A549 (cell line): Measurements from ENCODE around the gene KSR2. TPM values are rescaled to one million over a fixed set of nuclear protein-coding genes. Genes with fewer than 3 reads are reported as not detected.

Source experiments
- ATAC-seq, 2 experiments: fragments of 200-7000 bp in 1 of 2; fragments of >200 bp in 1 of 2; cut with Nextera tagmentation in 1 of 2; cut with Tn5 transposase in 1 of 2; 3 replicates each; pipeline versions ENCODE4 v1.8.0 to v1.9.1; 2018 to 2020; ENCODE audit warnings: mild to moderate bottlenecking in 1 of 2, moderate library complexity in 1 of 2
- CTCF ChIA-PET: fragments of 300-600 bp; sonication (Branson Sonifier 250); formaldehyde crosslinking; extraction: SDS; loops from one replicate; lab custom pipeline; 2021; ENCODE audit warnings: antibody characterized with exemption, inconsistent platforms; lab: Yijun Ruan, JAX
- POLR2A ChIA-PET: fragments of 350-600 bp; formaldehyde crosslinking; extraction: SDS; loops from one replicate; lab custom pipeline; 2021; ENCODE audit warnings: antibody characterized with exemption, inconsistent platforms; lab: Yijun Ruan, JAX
- DNase-seq, 2 experiments: peaks; one replicate each; pipeline versions ENCODE4 v3.0.0 to v3.0.0-alpha.2; 2011 to 2016; ENCODE audit warnings: low read depth in 1 of 2, low spot score in 1 of 2
- FAIRE-seq: peaks from 2 replicates; lab custom pipeline; 2011; peaks lifted over from hg19 to GRCh38; lab: Jason Lieb, UNC
- H3K27ac ChIP-seq, 2 experiments: fragments of >200 bp; sonication (Bioruptor Twin); formaldehyde crosslinking; 3 replicates each; pipeline ENCODE4 v1.5.1; 2016 to 2017
- H3K4me1 ChIP-seq: fragments of >200 bp; sonication (Bioruptor Twin); formaldehyde crosslinking; 3 replicates; pipeline ENCODE4 v1.6.1; 2016
- H3K4me2 ChIP-seq: fragments of >200 bp; sonication (Bioruptor Twin); formaldehyde crosslinking; 3 replicates; pipeline ENCODE4 v1.6.1; 2016
- H3K4me3 ChIP-seq: fragments of >200 bp; sonication (Bioruptor Twin); formaldehyde crosslinking; 3 replicates; pipeline ENCODE4 v1.5.1; 2016
- H3K9me3 ChIP-seq: fragments of >200 bp; sonication (Bioruptor Twin); formaldehyde crosslinking; 3 replicates; pipeline ENCODE4 v1.6.1; 2016
- CHD2 ChIP-seq: fragments of 150-350 bp; IDR thresholded peaks from 2 replicates; pipeline ENCODE4 v1.6.1; 2014; ENCODE audit warnings: low read length; ENCODE audit not compliant: partially characterized antibody
- EHF ChIP-seq: fragments of 250-450 bp; sonication (Bioruptor Pico); IDR thresholded peaks from 2 replicates; pipeline ENCODE4 v1.5.0; 2020; ENCODE audit warnings: mild to moderate bottlenecking
- EHMT2 ChIP-seq: fragments of 200-600 bp; sonication (generic); IDR thresholded peaks from 2 replicates; pipeline ENCODE4 v1.6.1; 2016; ENCODE audit warnings: antibody characterized with exemption, low read depth, mild to moderate bottlenecking, moderate library complexity
- EP300 ChIP-seq, 2 experiments: fragments of >200 bp; sonication (Bioruptor Twin); formaldehyde crosslinking; IDR thresholded peaks; 2 replicates in 1 of 2; 3 replicates in 1 of 2; pipeline ENCODE4 v1.6.1; 2016 to 2017
- FOSL2 ChIP-seq, 2 experiments: fragments of 450-650 bp in 1 of 2; fragments of >200 bp in 1 of 2; sonication (Bioruptor Twin) in 1 of 2; formaldehyde crosslinking; IDR thresholded peaks; 2 replicates each; pipeline versions ENCODE4 v1.5.0 to v1.6.1; 2016 to 2020; ENCODE audit warnings: mild to moderate bottlenecking in 1 of 2, moderate library complexity in 1 of 2
- FOXS1 ChIP-seq: fragments of 250-450 bp; sonication (Bioruptor Pico); IDR thresholded peaks from 2 replicates; pipeline ENCODE4 v1.5.0; 2020; ENCODE audit warnings: mild to moderate bottlenecking, moderate library complexity
- GATA3 ChIP-seq: IDR thresholded peaks from 2 replicates; pipeline ENCODE4 v1.6.1; 2012; ENCODE audit warnings: borderline replicate concordance
- HDAC2 ChIP-seq: fragments of 200-600 bp; sonication (generic); IDR thresholded peaks from 2 replicates; pipeline ENCODE4 v1.6.1; 2016
- HES2 ChIP-seq: fragments of >200 bp; sonication (Bioruptor Twin); formaldehyde crosslinking; IDR thresholded peaks from 2 replicates; pipeline ENCODE4 v1.6.1; 2016
- HEYL ChIP-seq: fragments of 250-450 bp; sonication (Bioruptor Pico); IDR thresholded peaks from 2 replicates; pipeline ENCODE4 v1.8.0; 2021; ENCODE audit warnings: mild to moderate bottlenecking, moderate library complexity
- HOXA7 ChIP-seq: fragments of 250-450 bp; sonication (Bioruptor Pico); IDR thresholded peaks from 2 replicates; pipeline ENCODE4 v1.5.0; 2020; ENCODE audit warnings: mild to moderate bottlenecking, moderate library complexity
- HOXB13 ChIP-seq: fragments of 250-450 bp; sonication (Bioruptor Pico); IDR thresholded peaks from 2 replicates; pipeline ENCODE4 v1.5.0; 2020; ENCODE audit warnings: low read depth, mild to moderate bottlenecking, moderate library complexity
- JUN ChIP-seq, 2 experiments: fragments of >200 bp; sonication (Bioruptor Twin); formaldehyde crosslinking; IDR thresholded peaks; 2 replicates in 1 of 2; 3 replicates in 1 of 2; pipeline ENCODE4 v1.6.1; 2016 to 2017
- JUNB ChIP-seq: fragments of >200 bp; sonication (Bioruptor Twin); formaldehyde crosslinking; IDR thresholded peaks from 2 replicates; pipeline ENCODE4 v1.6.1; 2016
- KDM1A ChIP-seq: fragments of 200-600 bp; sonication (generic); IDR thresholded peaks from 2 replicates; pipeline ENCODE4 v1.6.1; 2016; ENCODE audit warnings: low read depth, mild to moderate bottlenecking
- KDM5A ChIP-seq: fragments of 200-600 bp; sonication (generic); IDR thresholded peaks from 2 replicates; pipeline ENCODE4 v1.6.1; 2016; ENCODE audit warnings: antibody characterized with exemption, mild to moderate bottlenecking
- MAX ChIP-seq: IDR thresholded peaks from 2 replicates; pipeline ENCODE4 v1.6.1; 2012
- MAZ ChIP-seq: fragments of 150-350 bp; IDR thresholded peaks from 2 replicates; pipeline ENCODE4 v1.6.1; 2014; ENCODE audit warnings: antibody characterized with exemption, low read depth, low read length, borderline replicate concordance
- MYC ChIP-seq: IDR thresholded peaks from 2 replicates; pipeline ENCODE4 v1.6.1; 2012; ENCODE audit warnings: mild to moderate bottlenecking, inconsistent platforms, low read length, improper control_type of control experiment, borderline replicate concordance
- NFE2L2 ChIP-seq: fragments of 150-350 bp; conservative IDR thresholded peaks from 2 replicates; pipeline ENCODE4 v1.6.1; 2014; ENCODE audit warnings: low read length
- NPAS2 ChIP-seq: fragments of 250-450 bp; sonication (Bioruptor Pico); IDR thresholded peaks from 2 replicates; pipeline ENCODE4 v1.8.0; 2022; ENCODE audit warnings: mild to moderate bottlenecking, moderate library complexity, borderline replicate concordance
- POLR2AphosphoS2 ChIP-seq: conservative IDR thresholded peaks from 2 replicates; pipeline ENCODE4 v1.6.1; 2012; ENCODE audit warnings: low read length, improper control_type of control experiment, inconsistent platforms
- RARB ChIP-seq: fragments of 250-450 bp; sonication (Bioruptor Pico); IDR thresholded peaks from 2 replicates; pipeline ENCODE4 v1.8.0; 2021; ENCODE audit warnings: mild to moderate bottlenecking, moderate library complexity
- RCOR1 ChIP-seq: fragments of 150-350 bp; IDR thresholded peaks from 2 replicates; pipeline ENCODE4 v1.6.1; 2014; ENCODE audit warnings: antibody characterized with exemption, low read length, low read depth
- REST ChIP-seq: fragments of 200-600 bp; sonication (generic); IDR thresholded peaks from 2 replicates; pipeline ENCODE4 v1.6.1; 2016; ENCODE audit warnings: antibody characterized with exemption, mild to moderate bottlenecking, moderate library complexity
- SMC3 ChIP-seq: fragments of >200 bp; sonication (Bioruptor Twin); formaldehyde crosslinking; IDR thresholded peaks from 3 replicates; pipeline ENCODE4 v1.6.1; 2018; ENCODE audit warnings: inconsistent platforms
- TP53 ChIP-seq: fragments of 250-450 bp; sonication (Bioruptor Pico); IDR thresholded peaks from 2 replicates; pipeline ENCODE4 v1.5.0; 2021; ENCODE audit warnings: mild to moderate bottlenecking, moderate library complexity
- ZNF302 ChIP-seq: fragments of 250-450 bp; sonication (Bioruptor Pico); IDR thresholded peaks from 2 replicates; pipeline ENCODE4 v1.9.0; 2021; ENCODE audit warnings: inconsistent platforms, mild to moderate bottlenecking, moderate library complexity
- ZSCAN20 ChIP-seq: fragments of 250-450 bp; sonication (Bioruptor Pico); IDR thresholded peaks from 2 replicates; pipeline ENCODE4 v1.8.0; 2022; ENCODE audit warnings: mild to moderate bottlenecking, moderate library complexity
- WGBS: methylation state at CpG from one replicate; pipeline ENCODE4 v1.1.6; 2017; ENCODE audit errors: missing lambda C conversion rate; 5-methylcytosine and 5-hydroxymethylcytosine counted together
- polyA plus RNA-seq, 4 experiments: library from polyadenylated mRNA; depleted of rRNA in 3 of 4; stranded (reverse); fragments of >200 nt; fragmentation: RNase III in 1 of 4; extraction: RNeasy Plus Mini Kit Qiagen cat#74134 plus additional on column Dnase treatment in 1 of 4; gene quantifications; 2 replicates in 3 of 4; 3 replicates in 1 of 4; pipeline ENCODE4 v1.2.3, GENCODE V29; 2011 to 2017
- TF ChIP-seq, protein P1 (sequence below): IDR thresholded peaks from 2 replicates; pipeline ENCODE4 v1.6.1; 2012

KSR2 gene
- polyA plus RNA-seq, 2 of the 4 experiments (the other 2 are of a cell fraction), result 0.37 to 1.2 TPM

DNA sequence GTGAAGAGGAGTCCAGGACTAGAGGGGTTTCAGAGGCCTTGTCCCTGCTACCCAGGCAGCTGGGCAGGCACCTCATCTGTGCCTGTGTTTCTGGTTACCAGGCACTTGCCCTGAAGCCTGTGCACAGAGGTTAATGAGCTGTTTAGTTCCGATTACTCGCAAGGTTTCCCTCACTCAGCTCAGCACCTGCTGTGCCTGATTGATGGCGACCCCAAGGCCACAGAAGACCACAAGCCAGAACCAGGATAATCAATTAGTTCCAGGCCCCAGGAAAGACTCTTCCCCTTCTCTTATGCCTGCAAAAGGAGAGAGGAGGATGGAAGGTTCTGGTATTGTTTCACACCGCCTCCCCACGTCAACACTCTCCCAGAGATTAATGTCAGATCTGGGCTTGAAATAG, 518.6 kb downstream of the KSR2 start:
- no peak for DNase-seq
- H3K4me2 ChIP-seq, result no peak overlapping the region
- 77% methylated on average over 5 of the region's 5 CpGs for WGBS
- TF ChIP-seq KDM1A (no peak), GATA3 (no peak), ZSCAN20 (no peak), JUN (IDR thresholded peaks at IDR 0.05) (no peak), NPAS2 (CRISPR knock-in tag) (no peak), HOXB13 (CRISPR knock-in tag) (no peak)
- no peaks in the 10 kb centered on the region; the same call in 2 of the 3 replicates for H3K9me3 ChIP-seq
- ChIA-PET CTCF (interaction anchor here (0.6 to 1.4 kb wide), 2 partner anchors 8 to 13 kb away, joined by 3 to 5 read pairs; no protein-coding TSS in a partner anchor), POLR2A (no interaction called here)
- no peak overlapping the region for H3K27ac ChIP-seq
- no peaks in the 10 kb centered on the region for H3K4me1 ChIP-seq
- no peak for FAIRE-seq
- no peak overlapping the region for H3K4me3 ChIP-seq
- ATAC-seq, result no peak

- DNase-seq (no peak), ATAC-seq (0 out of 6 replicates have a peak, but pooled peaks of 1 of the 2 experiments have one; percentile 21), FAIRE-seq (no peak)
- H3K9me3 ChIP-seq, result no peaks in the 10 kb centered on the region; the same call in 2 of the 3 replicates
- H3K4me2 ChIP-seq, result no peak overlapping the region
- no peaks in the 10 kb centered on the region for H3K4me1 ChIP-seq
- CTCF ChIA-PET, result interaction anchor here (0.5 to 2.5 kb wide), 4 partner anchors 25 to 390 kb away, joined by 3 to 9 read pairs (median 3); no protein-coding TSS in a partner anchor
- no peak overlapping the region for H3K27ac ChIP-seq
- POLR2A ChIA-PET, result no interaction called here
- H3K4me3 ChIP-seq, result no peak overlapping the region
- whole genome bisulfite sequencing, result 73% methylated on average over 6 of the region's 6 CpGs
- no peak for TF ChIP-seq POLR2AphosphoS2
- no peak for TF ChIP-seq EHMT2
- no peak for TF ChIP-seq FOXS1 (CRISPR knock-in tag)
- TF ChIP-seq REST, result no peak
- TF ChIP-seq HDAC2, result no peak
- no peak for TF ChIP-seq NFE2L2
- TF ChIP-seq JUN (IDR thresholded peaks at IDR 0.05), result no peak
- no peak for TF ChIP-seq TP53
- TF ChIP-seq ZSCAN20, result no peak
- TF ChIP-seq HES2, result no peak
- TF ChIP-seq RARB, result no peak
- TF ChIP-seq MAZ, result no peak
These were observed 521.0 kb downstream of the KSR2 start for GRCh38 chr12:117447665-117448366.

DNA sequence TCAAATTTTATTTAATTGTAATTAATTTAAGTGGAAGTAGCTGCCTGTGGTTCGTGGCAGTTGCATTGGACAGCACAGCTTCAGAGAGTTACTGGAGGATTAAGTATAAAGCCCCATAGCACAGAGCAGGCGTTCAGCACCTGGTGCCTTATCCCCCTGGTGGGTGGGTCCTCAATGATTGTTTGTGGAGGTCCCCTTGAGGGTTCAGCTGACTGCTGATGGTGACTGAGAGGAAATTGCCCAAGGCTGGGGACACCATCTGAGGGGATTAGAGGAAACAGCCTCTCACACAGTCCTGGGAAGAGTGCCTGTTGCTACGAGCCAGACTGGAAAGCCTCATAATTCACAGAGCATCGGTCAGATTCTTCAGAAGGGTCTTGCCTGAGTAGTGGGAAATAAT, 524.0 kb downstream of the KSR2 start:
- Histone ChIP-seq H3K4me1 (peaks cover 9% of the 10 kb centered on the region; the same call in 2 of the 3 replicates), H3K9me3 (no peaks in the 10 kb centered on the region), H3K27ac (no peak overlapping the region), H3K4me3 (no peak overlapping the region), H3K4me2 (no peak overlapping the region)
- ATAC-seq (no peak), FAIRE-seq (no peak), DNase-seq (no peak)
- POLR2A ChIA-PET, result no interaction called here
- CTCF ChIA-PET, result no interaction called here
- TF ChIP-seq MYC (no peak), FOSL2 (IDR thresholded peaks at IDR 0.05) (no peak), FOSL2 (CRISPR knock-in tag; IDR thresholded peaks at IDR 0.05) (no peak), EHF (no peak), EP300 (IDR thresholded peaks at IDR 0.05) (no peak), KDM5A (no peak), ZNF302 (CRISPR knock-in tag) (no peak), MAX (no peak), HOXA7 (no peak), JUN (IDR thresholded peaks at IDR 0.05) (no peak), CHD2 (no peak), KDM1A (no peak), JUNB (no peak), RCOR1 (no peak), SMC3 (no peak), ZSCAN20 (no peak), HEYL (CRISPR knock-in tag) (no peak)
- TF ChIP-seq, protein P1, sequence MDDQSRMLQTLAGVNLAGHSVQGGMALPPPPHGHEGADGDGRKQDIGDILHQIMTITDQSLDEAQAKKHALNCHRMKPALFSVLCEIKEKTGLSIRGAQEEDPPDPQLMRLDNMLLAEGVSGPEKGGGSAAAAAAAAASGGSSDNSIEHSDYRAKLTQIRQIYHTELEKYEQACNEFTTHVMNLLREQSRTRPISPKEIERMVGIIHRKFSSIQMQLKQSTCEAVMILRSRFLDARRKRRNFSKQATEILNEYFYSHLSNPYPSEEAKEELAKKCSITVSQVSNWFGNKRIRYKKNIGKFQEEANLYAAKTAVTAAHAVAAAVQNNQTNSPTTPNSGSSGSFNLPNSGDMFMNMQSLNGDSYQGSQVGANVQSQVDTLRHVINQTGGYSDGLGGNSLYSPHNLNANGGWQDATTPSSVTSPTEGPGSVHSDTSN, result no peak
- 67% methylated on average over 4 of the region's 4 CpGs for WGBS
